Thoracic aorta (tissue), 2 donors: ENCODE measurements around the gene MACF1. TPM values are rescaled to one million over a fixed set of nuclear protein-coding genes. Genes with fewer than 3 reads are reported as not detected.
"Not testable (repeated sequence)": the region's sequence is repeated elsewhere in the genome, so short reads cannot be mapped to it uniquely, and the experiment has no call there.

Experiments used
- ATAC-seq: fragments of 150-250 bp; one replicate; pipeline ENCODE4 v1.8.0; 2017; ENCODE audit warnings: low read depth; ENCODE audit not compliant: insufficient number of reproducible peaks, low FRiP score
- DNase-seq: peaks from one replicate; pipeline ENCODE4 v3.0.0-alpha.2; 2020; ENCODE audit warnings: low spot score
- H3K27ac ChIP-seq, 2 donors: fragments of 200-600 bp; sonication (generic); 1 replicate in 1 of 2; 2 replicates in 1 of 2; pipeline ENCODE4 v1.5.1; 2016; ENCODE audit warnings: mild to moderate bottlenecking in 2 of 2, moderate library complexity in 2 of 2
- H3K27me3 ChIP-seq: fragments of 200-600 bp; sonication (generic); replicated peaks from 2 replicates; pipeline ENCODE4 v1.6.0; 2016; ENCODE audit warnings: mild to moderate bottlenecking; ENCODE audit not compliant: insufficient read depth
- H3K36me3 ChIP-seq: fragments of 200-600 bp; sonication (generic); one replicate; pipeline ENCODE4 v1.5.1; 2016
- H3K4me1 ChIP-seq, 2 donors: fragments of 200-600 bp; sonication (generic); 1 replicate in 1 of 2; 2 replicates in 1 of 2; pipeline versions ENCODE4 v1.5.1 to v1.6.0; 2016; ENCODE audit warnings: low read depth in 2 of 2, mild to moderate bottlenecking in 1 of 2; ENCODE audit not compliant: control insufficient read depth in 1 of 2
- H3K4me3 ChIP-seq: fragments of 200-600 bp; sonication (generic); 2 replicates; pipeline ENCODE4 v1.5.1; 2016; ENCODE audit warnings: mild to moderate bottlenecking
- H3K9me3 ChIP-seq: fragments of 200-600 bp; sonication (generic); 2 replicates; pipeline ENCODE4 v1.5.1; 2016
- total RNA-seq, 2 donors: library from RNA; depleted of rRNA; stranded (reverse); fragments of >200 nt; gene quantifications; one replicate each; pipeline versions ENCODE4 v1.1.0 to v1.2.3, GENCODE V29; 2016
- TF ChIP-seq, protein P1 (sequence below): fragments of 200-600 bp; sonication (generic); IDR thresholded peaks from one replicate; pipeline ENCODE4 v1.5.1; 2019; ENCODE audit warnings: antibody characterized with exemption

Gene MACF1
- total RNA-seq, 2 donors from 2014 or later: 604 to 650 TPM

DNA sequence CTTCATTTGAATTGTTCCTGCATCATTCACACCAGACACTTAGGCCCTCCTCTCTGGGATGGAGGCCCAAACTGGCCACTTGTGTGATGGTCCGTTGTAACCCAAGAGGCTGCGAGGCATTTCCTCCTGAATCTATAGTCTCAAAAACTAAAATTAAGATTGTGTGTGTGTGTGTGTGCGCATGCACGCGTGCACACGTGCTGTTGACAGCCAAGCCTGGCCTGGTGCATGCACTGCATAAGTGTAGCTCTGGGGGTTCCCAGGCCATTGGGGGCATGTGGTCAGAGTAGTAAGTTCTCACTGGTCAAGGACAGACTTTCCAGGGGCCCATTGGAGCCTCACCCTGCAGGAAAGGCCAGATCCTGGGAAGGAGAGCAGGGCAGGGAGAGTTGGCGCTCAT lies 313.4 kb downstream of the MACF1 start:
- H3K27me3 ChIP-seq, ATAC-seq, H3K9me3 ChIP-seq, H3K4me3 ChIP-seq, H3K27ac ChIP-seq, H3K4me1 ChIP-seq, H3K36me3 ChIP-seq, DNase-seq: not testable (repeated sequence)

DNA sequence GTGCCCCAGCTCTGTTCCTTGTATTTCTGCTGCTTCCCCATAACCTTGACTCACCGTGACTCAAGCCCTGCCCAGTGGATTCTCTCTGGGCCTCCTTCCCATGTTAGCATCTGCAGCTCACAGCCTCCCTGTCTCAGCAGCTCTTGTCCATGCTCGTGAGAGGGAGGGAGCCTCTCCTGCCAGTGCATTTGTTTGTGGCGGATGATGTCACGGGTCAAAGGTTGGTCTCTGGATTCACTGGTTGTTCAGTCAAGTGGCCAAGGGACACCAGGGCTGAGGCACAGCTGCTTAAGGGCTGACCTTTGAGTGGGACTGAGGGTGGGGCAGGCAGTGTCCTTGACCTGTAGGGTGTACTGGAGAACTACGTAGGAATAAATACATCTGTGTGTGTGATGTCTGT lies 314.9 kb downstream of the MACF1 start:
- not testable (repeated sequence) for H3K9me3 ChIP-seq, H3K27me3 ChIP-seq, ATAC-seq, H3K4me1 ChIP-seq, DNase-seq, H3K36me3 ChIP-seq, H3K4me3 ChIP-seq, H3K27ac ChIP-seq

DNA sequence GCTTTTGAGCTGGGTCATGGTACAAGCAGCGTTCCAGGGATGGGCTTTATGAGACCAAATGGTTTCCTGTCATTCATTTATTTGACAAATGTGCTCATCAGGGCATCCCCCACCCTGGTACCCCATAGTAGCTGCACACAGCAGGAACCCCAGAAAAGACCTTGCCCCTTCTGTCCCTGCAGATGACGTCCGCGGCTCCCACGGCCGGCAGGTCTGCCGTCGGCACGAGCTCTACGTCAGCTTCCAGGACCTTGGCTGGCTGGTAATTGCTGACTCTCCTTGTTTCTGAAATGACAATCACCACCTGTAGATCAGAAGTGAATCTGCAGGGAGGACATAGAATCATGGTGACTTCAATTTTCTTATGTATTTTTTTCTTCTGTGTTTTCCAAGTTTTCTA lies 317.7 kb downstream of the MACF1 start:
- not testable (repeated sequence) for H3K36me3 ChIP-seq, H3K4me3 ChIP-seq, ATAC-seq, H3K4me1 ChIP-seq, H3K9me3 ChIP-seq, DNase-seq, H3K27ac ChIP-seq, H3K27me3 ChIP-seq

DNA sequence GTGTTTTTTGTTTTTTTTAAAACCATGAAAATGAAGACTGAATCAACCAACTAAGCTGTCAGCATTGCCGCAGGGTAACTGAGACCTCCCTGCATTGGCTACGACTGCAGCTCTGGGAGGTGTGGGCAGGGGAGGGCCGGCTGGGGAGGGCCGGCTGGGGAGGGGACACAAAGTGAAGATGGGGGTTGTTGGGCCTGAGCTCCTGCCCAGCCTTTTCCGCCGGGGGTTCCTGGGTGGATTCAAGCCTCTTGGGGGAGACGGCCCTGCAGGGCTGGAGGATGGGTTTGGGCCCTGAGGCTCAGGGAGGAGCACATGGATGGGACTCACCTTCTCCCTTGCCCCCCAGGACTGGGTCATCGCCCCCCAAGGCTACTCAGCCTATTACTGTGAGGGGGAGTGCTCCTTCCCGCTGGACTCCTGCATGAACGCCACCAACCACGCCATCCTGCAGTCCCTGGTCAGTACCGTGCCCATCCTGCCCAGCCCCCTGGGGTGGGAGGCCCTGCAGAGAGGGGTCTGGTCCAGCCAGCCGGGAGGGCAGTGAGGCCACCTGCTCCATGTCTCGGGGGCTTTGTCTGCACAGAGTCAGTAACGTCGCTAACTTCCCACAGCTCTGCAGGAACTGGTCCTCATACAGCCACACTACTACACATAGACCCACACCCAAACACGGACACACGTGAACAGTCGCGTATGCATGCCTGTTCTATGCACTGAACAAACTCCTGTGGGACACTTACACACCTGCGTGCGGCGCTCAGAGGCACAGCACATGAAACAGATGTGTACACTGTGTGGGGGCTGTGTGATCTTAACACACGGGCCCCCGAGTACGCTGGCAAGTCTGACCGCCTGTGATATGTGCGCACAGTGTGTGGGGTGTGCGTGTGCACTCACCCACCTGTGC lies 318.4 kb downstream of the MACF1 start:
- Histone ChIP-seq H3K4me1 (no peaks in the 10 kb centered on the region), H3K27me3 (no peaks in the 10 kb centered on the region), H3K9me3 (no peaks in the 10 kb centered on the region), H3K27ac (no peak overlapping the region), H3K4me3 (no peak overlapping the region), H3K36me3 (peaks cover 6% of the 10 kb centered on the region)
- DNase-seq (no peak), ATAC-seq (no peak)
- TF ChIP-seq, protein P1, sequence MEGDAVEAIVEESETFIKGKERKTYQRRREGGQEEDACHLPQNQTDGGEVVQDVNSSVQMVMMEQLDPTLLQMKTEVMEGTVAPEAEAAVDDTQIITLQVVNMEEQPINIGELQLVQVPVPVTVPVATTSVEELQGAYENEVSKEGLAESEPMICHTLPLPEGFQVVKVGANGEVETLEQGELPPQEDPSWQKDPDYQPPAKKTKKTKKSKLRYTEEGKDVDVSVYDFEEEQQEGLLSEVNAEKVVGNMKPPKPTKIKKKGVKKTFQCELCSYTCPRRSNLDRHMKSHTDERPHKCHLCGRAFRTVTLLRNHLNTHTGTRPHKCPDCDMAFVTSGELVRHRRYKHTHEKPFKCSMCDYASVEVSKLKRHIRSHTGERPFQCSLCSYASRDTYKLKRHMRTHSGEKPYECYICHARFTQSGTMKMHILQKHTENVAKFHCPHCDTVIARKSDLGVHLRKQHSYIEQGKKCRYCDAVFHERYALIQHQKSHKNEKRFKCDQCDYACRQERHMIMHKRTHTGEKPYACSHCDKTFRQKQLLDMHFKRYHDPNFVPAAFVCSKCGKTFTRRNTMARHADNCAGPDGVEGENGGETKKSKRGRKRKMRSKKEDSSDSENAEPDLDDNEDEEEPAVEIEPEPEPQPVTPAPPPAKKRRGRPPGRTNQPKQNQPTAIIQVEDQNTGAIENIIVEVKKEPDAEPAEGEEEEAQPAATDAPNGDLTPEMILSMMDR: no peak

DNA sequence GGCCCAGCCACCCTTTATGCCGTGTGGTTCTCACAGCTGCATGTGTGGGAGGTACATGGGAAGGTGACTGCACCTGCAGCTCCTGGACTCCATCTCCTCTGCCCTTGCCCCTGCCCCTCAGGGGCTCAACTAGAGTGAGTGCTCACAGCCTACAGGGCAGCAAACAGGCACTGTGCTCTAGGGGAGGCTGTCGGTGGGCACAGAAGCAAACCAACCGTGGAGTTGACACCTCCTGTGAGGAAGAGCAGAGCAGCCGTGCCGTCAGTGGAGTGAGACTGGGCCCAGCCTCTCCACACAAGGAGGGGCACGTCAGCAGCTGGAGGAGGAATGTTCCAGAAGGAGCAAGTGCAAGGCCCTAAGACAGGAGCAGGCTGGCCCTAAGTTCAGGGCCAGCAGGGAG lies 319.7 kb downstream of the MACF1 start:
- no peak for ATAC-seq
- peaks cover 15% of the 10 kb centered on the region for H3K36me3 ChIP-seq
- no peaks in the 10 kb centered on the region for H3K4me1 ChIP-seq
- H3K27ac ChIP-seq: no peak overlapping the region
- H3K9me3 ChIP-seq: no peaks in the 10 kb centered on the region
- DNase-seq: no peak
- no peaks in the 10 kb centered on the region for H3K27me3 ChIP-seq
- TF ChIP-seq, protein P1: no peak
- H3K4me3 ChIP-seq: no peak overlapping the region

DNA sequence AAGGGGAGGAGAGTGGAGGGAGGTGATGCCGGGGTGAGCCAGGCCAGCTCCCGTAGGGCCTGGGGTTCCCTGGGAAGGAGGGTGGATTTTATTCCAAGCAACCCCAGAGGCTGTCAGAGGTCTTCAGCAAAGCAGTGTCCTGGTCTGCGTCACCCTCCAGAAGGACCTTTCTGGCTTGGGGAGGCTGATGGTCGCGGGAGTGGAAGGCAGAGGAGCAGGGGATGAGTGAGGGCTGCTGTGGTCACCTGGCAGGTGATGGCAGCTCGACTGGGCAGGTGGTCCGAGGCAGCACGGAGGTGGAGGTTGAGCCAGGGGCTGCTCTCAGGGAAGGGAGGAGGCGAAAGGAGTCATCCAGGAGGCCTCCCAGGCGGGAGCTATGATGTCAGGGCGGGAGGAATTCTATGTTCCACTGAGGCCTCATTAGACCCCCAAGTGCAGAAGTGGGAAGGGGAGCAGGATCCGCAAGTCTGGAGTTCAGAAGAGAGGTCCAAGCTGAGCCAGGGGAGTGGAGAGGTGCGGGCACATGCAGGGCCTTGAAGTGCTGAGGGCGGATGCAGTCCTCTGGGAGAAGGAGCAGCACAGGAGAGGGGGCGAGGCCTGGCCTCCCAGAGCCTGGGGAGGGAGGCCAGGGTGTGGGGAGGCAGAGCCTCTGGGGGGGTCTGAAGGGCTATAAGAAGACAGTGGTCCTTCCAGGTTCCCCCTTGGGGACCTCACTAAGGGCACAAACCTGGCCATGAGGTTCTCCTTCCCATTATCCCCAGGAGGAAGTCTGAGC lies 320.3 kb downstream of the MACF1 start:
- Histone ChIP-seq H3K27me3 (no peaks in the 10 kb centered on the region), H3K4me3 (no peak overlapping the region), H3K4me1 (no peaks in the 10 kb centered on the region), H3K36me3 (peaks cover 15% of the 10 kb centered on the region), H3K9me3 (no peaks in the 10 kb centered on the region), H3K27ac (no peak overlapping the region)
- no peak for DNase-seq
- TF ChIP-seq, protein P1: no peak
- ATAC-seq: no peak
